NB4 (cell line): ENCODE measurements around the gene POLG2.

Source experiments
- CTCF ChIP-seq: IDR thresholded peaks from one replicate; pipeline ENCODE4 v1.5.1; 2012; ENCODE audit warnings: low read depth, low read length
- MAX ChIP-seq: IDR thresholded peaks from 2 replicates; pipeline ENCODE4 v1.6.1; 2011; ENCODE audit warnings: low read depth, low read length
- POLR2A ChIP-seq: IDR thresholded peaks from 2 replicates; pipeline ENCODE4 v1.6.1; 2011; ENCODE audit warnings: mild to moderate bottlenecking; ENCODE audit not compliant: insufficient read length; ENCODE audit errors: extremely low read depth

GRCh38 chr17:64439956-64440355, 56.9 kb downstream of the POLG2 start:
- TF ChIP-seq CTCF (no peak), POLR2A (no peak), MAX (no peak)
